ENCODE data around the gene EMSY. TPM values are rescaled to one million over a fixed set of nuclear protein-coding genes. Genes with fewer than 3 reads are reported as not detected.
"Not testable (repeated sequence)": the region's sequence is repeated elsewhere in the genome, so short reads cannot be mapped to it uniquely, and the experiment has no call there.

Gene EMSY
- total and polyA plus RNA-seq, 7 experiments from 2014 or later: 25.9 to 49.0 (median 35.7) TPM

DNA sequence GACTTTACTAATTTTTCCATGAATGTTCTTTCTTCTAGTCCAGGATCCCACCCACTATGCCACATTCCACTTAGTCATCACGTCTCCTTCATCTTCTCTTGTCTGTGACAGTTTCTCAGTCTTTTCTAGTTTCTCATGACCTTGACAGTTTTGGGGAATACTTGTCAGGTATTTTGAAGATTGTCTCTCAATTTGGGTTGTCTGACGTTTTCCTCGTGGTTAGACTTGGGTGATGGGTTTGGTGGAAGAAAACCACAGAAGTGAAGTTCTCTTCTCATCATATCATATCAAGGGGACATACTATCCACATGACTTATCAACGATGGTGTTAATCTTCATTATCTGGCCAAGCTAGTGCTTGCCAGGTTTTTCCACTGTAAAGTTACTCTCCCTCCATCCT, 123.3 kb downstream of the EMSY start:
- Mint-ChIP-seq H3K27ac (peak overlapping the region in 1 of 9 donors; percentile 15), H3K4me3 (peak overlapping the region in 1 of 10 donors; percentile 41), H3K4me1 (peaks cover 0 to 13% (median 0%) of the 10 kb centered on the region in 7 donors), H3K36me3 (peaks cover 0 to 18% (median 0%) of the 10 kb centered on the region in 5 donors), H3K27me3 (peaks cover 8 to 31% (median 16%) of the 10 kb centered on the region in 5 donors), H3K9me3 (peaks cover 0 to 5% (median 0%) of the 10 kb centered on the region in 11 donors)
- ChIA-PET CTCF (no interaction called here), POLR2A (no interaction called here)
- Histone ChIP-seq H3K36me3 (ENCODE audit: control insufficient read depth in 2 of 3, insufficient read depth in 3 of 3, low read length in 3 of 3) (no peaks in the 10 kb centered on the region), H3K9me3 (ENCODE audit: control insufficient read depth in 2 of 3, low read length in 3 of 3) (no peaks in the 10 kb centered on the region), H3K27me3 (ENCODE audit: control insufficient read depth in 2 of 2, insufficient read depth in 2 of 2, low read length in 2 of 2) (no peaks in the 10 kb centered on the region), H3K27ac (ENCODE audit: low read depth, low read length) (no peak overlapping the region), H3K4me3 (ENCODE audit: low read length) (no peak overlapping the region), H3K4me1 (ENCODE audit: control insufficient read depth in 2 of 2, insufficient read depth in 2 of 2, low read length in 2 of 2) (no peaks in the 10 kb centered on the region)
- ATAC-seq: no peak
- DNase-seq: no peak
- intact Hi-C loops (cut with micrococcal nuclease): loop anchor here in 1 of 2 donors (10.0 kb wide), 1 partner anchor 803 kb away; the partner anchor contains the start of gene DGAT2

DNA sequence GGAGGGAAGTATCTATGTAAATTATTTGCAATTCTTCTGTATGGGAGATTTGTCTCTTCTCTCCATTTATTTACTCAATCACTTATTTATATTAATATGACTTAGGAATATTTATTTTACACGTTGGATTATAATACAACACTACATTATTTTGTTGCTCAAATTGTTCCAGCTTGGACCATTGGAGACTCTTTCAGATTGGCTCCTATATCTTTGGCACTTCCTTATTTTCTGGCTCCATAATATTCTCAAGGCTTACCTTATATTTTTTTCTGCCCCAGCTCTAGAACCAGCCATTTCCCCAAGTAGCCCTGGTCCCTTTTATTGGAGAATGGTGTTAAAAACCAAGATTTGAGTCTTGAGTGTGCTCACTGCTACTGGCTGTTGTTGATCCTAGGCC, 123.8 kb downstream of the EMSY start:
- H3K27ac Mint-ChIP-seq: no peak overlapping the region
- intact Hi-C loops (cut with micrococcal nuclease): loop anchor here in 1 of 2 donors (10.0 kb wide), 1 partner anchor 804 kb away; the partner anchor contains the start of gene DGAT2

DNA sequence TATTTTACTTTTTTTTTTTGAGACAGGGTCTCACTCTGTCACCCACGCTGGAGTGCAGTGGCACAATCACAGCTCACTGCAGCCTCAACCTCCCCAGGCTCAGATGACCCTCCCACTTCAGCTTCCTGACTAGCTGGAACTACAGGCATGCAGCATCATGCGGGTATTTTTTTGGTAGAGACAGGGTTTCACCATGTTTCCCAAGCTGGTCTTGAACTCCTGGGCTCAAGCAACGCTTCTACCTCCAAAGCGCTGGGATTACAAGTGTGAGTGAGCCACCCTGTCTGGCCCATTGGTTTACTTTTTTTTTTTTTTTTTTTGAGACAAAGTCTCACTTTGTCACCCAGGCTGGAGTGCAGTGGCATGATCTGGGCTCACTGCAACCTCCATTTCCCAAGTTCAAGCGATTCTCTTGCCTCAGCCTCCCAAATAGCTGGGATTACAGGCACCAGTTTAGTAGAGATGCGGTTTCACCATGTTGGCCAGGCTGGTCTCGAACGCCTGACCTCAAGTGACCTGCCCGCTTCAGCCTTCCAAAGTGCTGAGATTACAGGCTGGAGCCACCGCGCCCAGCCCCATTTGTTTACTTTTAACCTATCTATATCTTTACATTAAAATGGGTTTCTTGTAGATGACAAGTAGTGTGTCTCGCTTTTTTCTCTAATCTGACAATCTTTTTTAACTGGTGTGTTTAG, 127.5 kb downstream of the EMSY start:
- H3K9me3 Mint-ChIP-seq; H3K27me3 ChIP-seq (ENCODE audit: control insufficient read depth in 2 of 2, insufficient read depth in 2 of 2, low read length in 2 of 2); H3K9me3 ChIP-seq (ENCODE audit: control insufficient read depth in 2 of 3, low read length in 3 of 3); ATAC-seq; H3K27ac Mint-ChIP-seq; intact Hi-C loops (cut with micrococcal nuclease); DNase-seq; H3K4me3 ChIP-seq (ENCODE audit: low read length); H3K36me3 Mint-ChIP-seq; POLR2A ChIA-PET; H3K27ac ChIP-seq (ENCODE audit: low read depth, low read length); H3K4me1 ChIP-seq (ENCODE audit: control insufficient read depth in 2 of 2, insufficient read depth in 2 of 2, low read length in 2 of 2); H3K36me3 ChIP-seq (ENCODE audit: control insufficient read depth in 2 of 3, insufficient read depth in 3 of 3, low read length in 3 of 3); H3K4me3 Mint-ChIP-seq: not testable (repeated sequence)
- Mint-ChIP-seq H3K27me3 (peaks cover 0 to 26% (median 16%) of the 10 kb centered on the region in 5 donors), H3K4me1 (peaks cover 0 to 16% (median 0%) of the 10 kb centered on the region in 7 donors)
- CTCF ChIA-PET: interaction anchor here (0.6 kb wide), 1 partner anchor 233 kb away, joined by 3 read pairs; no protein-coding TSS in a partner anchor

More for the DNA sequence above, 123.8 kb downstream of the EMSY start:
- Mint-ChIP-seq H3K27me3 (peaks cover 8 to 32% (median 18%) of the 10 kb centered on the region in 5 donors), H3K4me1 (peaks cover 0 to 17% (median 0%) of the 10 kb centered on the region in 7 donors), H3K9me3 (peaks cover 0 to 5% (median 0%) of the 10 kb centered on the region in 11 donors), H3K4me3 (no peak overlapping the region), H3K36me3 (peaks cover 0 to 18% (median 0%) of the 10 kb centered on the region in 5 donors)
- H3K4me3 ChIP-seq (ENCODE audit: low read length): no peak overlapping the region
- no peaks in the 10 kb centered on the region for H3K4me1 ChIP-seq (ENCODE audit: control insufficient read depth in 2 of 2, insufficient read depth in 2 of 2, low read length in 2 of 2)
- no peaks in the 10 kb centered on the region for H3K36me3 ChIP-seq (ENCODE audit: control insufficient read depth in 2 of 3, insufficient read depth in 3 of 3, low read length in 3 of 3)
- ATAC-seq (no peak), DNase-seq (no peak)
- CTCF ChIA-PET: no interaction called here
- H3K27ac ChIP-seq (ENCODE audit: low read depth, low read length): no peak overlapping the region
- POLR2A ChIA-PET: no interaction called here
- H3K9me3 ChIP-seq (ENCODE audit: control insufficient read depth in 2 of 3, low read length in 3 of 3): no peaks in the 10 kb centered on the region
- H3K27me3 ChIP-seq (ENCODE audit: control insufficient read depth in 2 of 2, insufficient read depth in 2 of 2, low read length in 2 of 2): no peaks in the 10 kb centered on the region

DNA sequence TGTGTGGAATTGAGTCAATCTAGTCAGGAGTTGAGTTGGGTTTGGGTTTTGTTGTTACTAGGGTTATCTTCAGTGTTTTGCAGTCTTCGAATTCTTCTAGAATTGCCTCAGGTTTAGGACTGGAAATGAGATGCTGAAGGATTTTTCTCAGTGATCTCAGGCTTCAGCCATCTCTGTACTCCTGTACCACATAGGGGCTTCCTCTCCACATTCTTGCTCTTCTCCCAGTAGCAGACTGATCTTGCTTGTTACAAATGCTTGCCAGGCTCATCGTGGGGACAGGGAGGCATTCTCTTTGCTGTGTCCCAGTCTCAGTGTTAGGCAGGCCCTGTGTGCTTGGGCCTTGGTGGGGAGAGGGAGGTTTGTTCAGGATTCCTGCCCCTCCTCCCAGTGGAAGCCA, 129.6 kb downstream of the EMSY start:
- peaks cover 0 to 12% (median 0%) of the 10 kb centered on the region in 7 donors for H3K4me1 Mint-ChIP-seq

DNA sequence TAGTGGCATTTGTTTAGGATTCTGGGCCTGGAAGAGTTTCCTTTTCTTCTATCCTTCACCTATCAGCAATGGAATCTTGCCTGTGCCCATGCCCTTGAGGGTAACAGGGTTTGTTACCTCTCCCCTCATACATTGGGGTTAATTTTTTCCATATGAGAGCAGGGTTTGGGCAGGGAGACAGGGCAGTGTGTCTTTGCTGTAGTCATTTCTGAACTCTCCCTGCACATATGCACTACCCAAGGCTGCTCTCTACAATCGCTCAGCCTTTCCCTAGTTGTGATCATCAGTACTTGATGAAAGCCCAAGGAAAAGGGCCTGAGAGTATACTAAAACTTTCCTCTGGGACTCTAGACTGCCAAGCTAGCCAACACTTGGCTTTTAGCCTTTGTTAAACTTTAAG, 130.1 kb downstream of the EMSY start:
- POLR2A ChIA-PET: no interaction called here
- DNase-seq (no peak), ATAC-seq (no peak)
- H3K4me3 ChIP-seq (ENCODE audit: low read length): no peak overlapping the region
- Mint-ChIP-seq H3K27ac (no peak overlapping the region), H3K36me3 (peaks cover 0 to 2% (median 0%) of the 10 kb centered on the region in 5 donors), H3K9me3 (peaks cover 0 to 2% (median 0%) of the 10 kb centered on the region in 11 donors), H3K27me3 (peaks cover 0 to 20% (median 19%) of the 10 kb centered on the region in 5 donors), H3K4me3 (no peak overlapping the region), H3K4me1 (peaks cover 0 to 12% (median 0%) of the 10 kb centered on the region in 7 donors)
- H3K9me3 ChIP-seq (ENCODE audit: control insufficient read depth in 2 of 3, low read length in 3 of 3): no peaks in the 10 kb centered on the region
- no peaks in the 10 kb centered on the region for H3K27me3 ChIP-seq (ENCODE audit: control insufficient read depth in 2 of 2, insufficient read depth in 2 of 2, low read length in 2 of 2)
- no peaks in the 10 kb centered on the region for H3K36me3 ChIP-seq (ENCODE audit: control insufficient read depth in 2 of 3, insufficient read depth in 3 of 3, low read length in 3 of 3)
- no peak overlapping the region for H3K27ac ChIP-seq (ENCODE audit: low read depth, low read length)
- intact Hi-C loops (cut with micrococcal nuclease): no loop called here
- CTCF ChIA-PET: no interaction called here
- H3K4me1 ChIP-seq (ENCODE audit: control insufficient read depth in 2 of 2, insufficient read depth in 2 of 2, low read length in 2 of 2): no peaks in the 10 kb centered on the region

More for the DNA sequence above, 129.6 kb downstream of the EMSY start:
- no peaks in the 10 kb centered on the region for H3K9me3 ChIP-seq (ENCODE audit: control insufficient read depth in 2 of 3, low read length in 3 of 3)
- no peaks in the 10 kb centered on the region for H3K4me1 ChIP-seq (ENCODE audit: control insufficient read depth in 2 of 2, insufficient read depth in 2 of 2, low read length in 2 of 2)
- H3K4me3 Mint-ChIP-seq: no peak overlapping the region
- H3K27me3 Mint-ChIP-seq: peaks cover 0 to 21% (median 19%) of the 10 kb centered on the region in 5 donors
- H3K27ac Mint-ChIP-seq: no peak overlapping the region
- intact Hi-C loops (cut with micrococcal nuclease): no loop called here
- H3K36me3 Mint-ChIP-seq: peaks cover 0 to 2% (median 0%) of the 10 kb centered on the region in 5 donors
- peaks cover 0 to 2% (median 0%) of the 10 kb centered on the region in 11 donors for H3K9me3 Mint-ChIP-seq
- ATAC-seq: no peak
- H3K27ac ChIP-seq (ENCODE audit: low read depth, low read length): no peak overlapping the region
- no peaks in the 10 kb centered on the region for H3K36me3 ChIP-seq (ENCODE audit: control insufficient read depth in 2 of 3, insufficient read depth in 3 of 3, low read length in 3 of 3)
- DNase-seq: no peak
- H3K4me3 ChIP-seq (ENCODE audit: low read length): no peak overlapping the region
- POLR2A ChIA-PET: no interaction called here
- H3K27me3 ChIP-seq (ENCODE audit: control insufficient read depth in 2 of 2, insufficient read depth in 2 of 2, low read length in 2 of 2): no peaks in the 10 kb centered on the region
- CTCF ChIA-PET: no interaction called here

DNA sequence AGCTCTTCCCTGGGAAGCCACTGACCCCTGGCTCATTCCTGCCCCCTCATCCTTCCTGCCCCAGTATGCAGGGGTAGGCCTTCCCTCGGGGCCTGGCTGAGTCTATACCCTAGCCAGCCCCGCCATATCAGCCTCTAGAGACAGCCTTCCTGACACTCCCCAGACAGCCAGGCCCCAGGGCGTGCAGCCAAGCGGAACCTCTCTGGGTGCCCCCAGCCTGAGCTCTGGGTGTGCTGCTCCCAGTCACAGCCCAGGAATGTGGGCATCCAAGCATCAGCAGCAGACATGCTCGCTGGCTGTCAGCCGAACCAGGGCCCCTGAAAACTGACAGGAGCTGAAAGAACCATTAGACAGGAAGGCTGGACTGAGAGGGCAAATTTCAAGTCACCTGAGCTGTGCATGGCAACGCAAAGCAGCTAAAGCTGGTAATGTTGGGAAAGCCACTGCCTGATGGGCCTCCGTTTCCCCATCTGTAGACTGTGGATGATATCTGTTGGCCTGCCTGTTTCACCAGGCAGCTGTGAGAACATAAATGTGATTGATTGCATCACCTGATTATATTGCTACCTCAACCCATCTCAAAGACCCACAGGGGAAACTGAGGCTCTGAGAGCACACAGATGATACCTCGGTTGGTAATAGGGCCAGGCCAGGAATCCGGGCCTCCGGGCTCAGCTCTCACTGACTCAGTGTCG, 132.6 kb downstream of the EMSY start:
- ATAC-seq: no peak
- Mint-ChIP-seq H3K27ac (no peak overlapping the region), H3K4me3 (no peak overlapping the region), H3K27me3 (peaks cover 0 to 20% (median 14%) of the 10 kb centered on the region in 5 donors), H3K36me3 (peaks cover 0 to 2% (median 0%) of the 10 kb centered on the region in 5 donors), H3K9me3 (peaks cover 0 to 2% (median 0%) of the 10 kb centered on the region in 11 donors), H3K4me1 (peaks cover 0 to 12% (median 0%) of the 10 kb centered on the region in 7 donors)
- POLR2A ChIA-PET: no interaction called here
- H3K27ac ChIP-seq (ENCODE audit: low read depth, low read length): no peak overlapping the region
- no peak for DNase-seq
- CTCF ChIA-PET: no interaction called here
- no peaks in the 10 kb centered on the region for H3K9me3 ChIP-seq (ENCODE audit: control insufficient read depth in 2 of 3, low read length in 3 of 3)
- no peaks in the 10 kb centered on the region for H3K4me1 ChIP-seq (ENCODE audit: control insufficient read depth in 2 of 2, insufficient read depth in 2 of 2, low read length in 2 of 2)
- H3K27me3 ChIP-seq (ENCODE audit: control insufficient read depth in 2 of 2, insufficient read depth in 2 of 2, low read length in 2 of 2): no peaks in the 10 kb centered on the region
- H3K4me3 ChIP-seq (ENCODE audit: low read length): no peak overlapping the region
- H3K36me3 ChIP-seq (ENCODE audit: control insufficient read depth in 2 of 3, insufficient read depth in 3 of 3, low read length in 3 of 3): no peaks in the 10 kb centered on the region
- intact Hi-C loops (cut with micrococcal nuclease): no loop called here

All from naive thymus-derived CD4-positive, alpha-beta T cell (primary cell).